Motor neuron (in vitro differentiated cells): Measurements from ENCODE around the gene FLOT1. TPM values are rescaled to one million over a fixed set of nuclear protein-coding genes. Genes with fewer than 3 reads are reported as not detected.

ENCODE experiments used
- ATAC-seq, 8 experiments: fragments of 200-7000 bp; cut with Tn5 transposase; replicated peaks in 6 of 8; 2 replicates each; pipeline ENCODE4 v1.8.0; 2021; ENCODE audit warnings: mild to moderate bottlenecking in 8 of 8, moderate library complexity in 8 of 8
- H3K27ac ChIP-seq, 2 donors: fragments of 250-450 bp; sonication (Bioruptor Pico); 2 replicates each; pipeline ENCODE4 v1.9.0; 2021; ENCODE audit warnings: antibody characterized with exemption in 2 of 2, mild to moderate bottlenecking in 2 of 2, moderate library complexity in 1 of 2
- H3K4me1 ChIP-seq, 2 donors: fragments of 250-450 bp; sonication (Bioruptor Pico); replicated peaks in 1 of 2; 2 replicates each; pipeline ENCODE4 v1.6.1; 2021; ENCODE audit warnings: antibody characterized with exemption in 2 of 2, mild to moderate bottlenecking in 2 of 2, moderate library complexity in 1 of 2
- H3K4me3 ChIP-seq, 5 donors: fragments of 250-450 bp; sonication (Bioruptor Pico); 2 replicates each; pipeline ENCODE4 v1.9.0; 2021; ENCODE audit warnings: antibody characterized with exemption in 5 of 5, mild to moderate bottlenecking in 5 of 5, moderate library complexity in 4 of 5
- WGBS, 10 experiments: fragments of 450-650 bp; shearing (Covaris generic); methylation state at CpG; one replicate each; pipeline ENCODE4 v1.0.0; 2022; 5-methylcytosine and 5-hydroxymethylcytosine counted together
- in situ Hi-C, 9 experiments: fragments of 400-800 bp; cut with MboI; loops; one replicate each; pipeline ENCODE4 v1.15.0; 2021; ENCODE audit warnings: low sequenced_read_pairs in 9 of 9, low pct_unique_long_range_greater_than_20kb in 2 of 9; ENCODE audit not compliant: unreplicated experiment in 9 of 9
- total RNA-seq, 8 experiments: library from RNA; unstranded; fragments of 300-600 nt; gene quantifications; 2 replicates each; pipeline versions ENCODE4 v1.2.3 to v1.2.4, GENCODE V29; 2022

The FLOT1 gene
- total RNA-seq, 8 experiments from 2014 or later, result 56.8 to 122 (median 75.9) TPM

DNA sequence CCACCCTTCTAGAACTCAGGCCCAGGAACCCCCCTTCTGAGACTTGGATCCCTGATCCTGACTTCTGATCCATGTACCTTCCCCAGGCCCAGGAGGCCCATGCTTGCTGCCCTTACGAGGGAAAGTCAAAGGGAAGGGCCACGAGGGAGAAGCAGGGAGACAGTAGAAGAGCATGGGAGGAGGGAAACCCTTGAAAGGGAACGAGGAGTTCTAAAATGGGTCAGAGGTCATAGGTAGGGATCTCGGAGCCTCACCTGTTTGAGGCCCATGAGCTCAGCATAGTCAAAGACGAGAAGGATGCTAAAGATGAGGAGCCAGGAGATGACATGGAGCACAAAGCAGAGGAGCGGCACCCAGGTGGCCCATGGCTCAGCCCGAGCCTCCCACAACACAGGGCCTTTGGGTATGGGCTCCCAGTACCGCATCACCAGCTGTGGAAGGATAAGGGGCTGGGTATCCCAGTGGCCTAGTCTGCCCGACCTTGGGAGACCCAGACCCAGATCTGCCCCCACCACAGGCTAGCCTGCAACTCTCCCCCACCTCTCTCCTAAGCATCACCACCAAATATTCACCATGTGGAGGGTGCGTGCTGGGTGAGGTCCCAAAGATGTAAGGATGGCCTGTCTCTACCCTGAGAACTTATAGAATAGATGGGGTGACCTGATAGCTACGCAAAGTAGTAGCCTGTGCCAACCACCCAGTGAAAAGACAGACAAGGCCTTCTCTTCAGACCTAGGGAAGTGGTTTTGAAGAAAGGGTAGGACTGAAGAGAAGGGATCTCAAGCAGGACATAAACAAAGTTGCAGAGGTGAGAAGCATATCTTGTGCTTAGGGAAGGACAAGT, 53.2 kb downstream of the FLOT1 start:
- H3K4me1 ChIP-seq, result peaks cover 41 to 45% of the 10 kb centered on the region in 2 donors
- H3K27ac ChIP-seq, result no peak overlapping the region
- in situ Hi-C loops, result no loop called here
- no peak for ATAC-seq
- 80 to 100% (median 91%) methylated on average over 1 to 7 of the region's 11 CpGs; no CpG with 5 or more reads in 2 of the 10 experiments for WGBS, 10 experiments
- H3K4me3 ChIP-seq, result no peak overlapping the region

DNA sequence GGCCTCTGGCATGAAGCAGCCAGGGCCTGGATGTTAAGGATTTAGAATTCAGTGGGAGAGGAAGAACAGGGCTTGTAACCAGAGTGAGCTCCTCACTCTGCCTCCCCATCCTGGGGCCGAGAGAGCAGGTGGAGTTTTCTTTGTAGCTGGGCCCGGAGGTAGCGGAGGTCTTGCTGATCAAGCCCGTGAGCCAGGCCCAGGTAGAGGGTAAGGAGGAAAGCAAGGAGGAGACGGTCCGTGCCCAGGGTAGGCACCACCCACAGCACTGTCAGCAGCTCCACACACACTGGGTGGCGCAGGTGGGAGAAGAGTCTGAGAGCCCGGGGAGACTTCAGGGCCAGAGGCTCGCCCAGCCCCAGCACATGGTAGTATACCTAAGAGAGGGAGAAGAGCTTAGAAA, 53.9 kb downstream of the FLOT1 start:
- H3K4me3 ChIP-seq, result peak overlapping the region in 3 of 5 donors; percentile 72 to 95 (median 77)
- in situ Hi-C loops, result no loop called here
- ATAC-seq, result no peak
- 27 to 100% (median 100%) methylated on average over 1 to 3 of the region's 9 CpGs; no CpG with 5 or more reads in 5 of the 10 experiments for WGBS, 10 experiments
- H3K27ac ChIP-seq, result no peak overlapping the region
- H3K4me1 ChIP-seq, result peaks cover 47 to 48% of the 10 kb centered on the region in 2 donors

DNA sequence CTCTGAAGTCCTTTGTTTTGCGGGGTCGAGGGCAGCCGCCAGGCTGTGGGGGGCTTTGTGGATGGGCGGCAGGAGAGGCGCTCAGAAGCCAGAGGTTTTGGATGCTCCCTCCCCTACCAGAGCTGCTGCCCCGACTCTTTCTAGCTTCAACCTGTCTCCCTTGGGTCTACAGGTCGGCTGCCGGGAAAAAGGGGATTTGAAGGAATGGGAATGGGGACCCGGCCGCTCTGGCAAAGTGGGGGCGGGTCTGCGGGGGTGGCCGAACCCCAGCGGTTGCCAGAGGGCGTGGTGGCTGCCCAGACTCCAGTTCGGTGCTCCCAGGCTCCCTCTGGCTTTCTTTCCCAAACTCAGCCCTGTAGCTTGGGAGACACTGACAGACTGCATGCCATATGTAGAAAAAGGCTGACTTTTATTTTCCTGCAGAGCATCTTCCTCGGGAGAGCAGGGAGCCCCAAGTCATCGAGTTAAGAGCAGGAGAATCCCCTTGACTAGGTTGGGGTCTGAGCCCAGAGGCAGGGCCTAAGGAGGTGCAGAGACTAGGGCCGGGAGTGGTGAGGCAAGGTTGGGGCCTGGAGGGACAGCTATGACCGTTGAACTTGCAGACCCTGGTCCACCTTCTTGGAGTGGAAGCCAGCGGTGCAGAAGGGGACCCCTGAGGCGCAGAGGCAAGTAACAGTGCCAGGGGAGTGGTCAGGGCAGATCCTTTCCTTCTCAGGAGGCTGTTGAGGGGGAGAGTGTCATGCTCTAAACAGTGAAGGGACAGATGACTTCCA, 54.6 kb downstream of the FLOT1 start:
- in situ Hi-C loops, result no loop called here
- WGBS, 10 experiments, result 0 to 80% (median 36%) methylated on average over 1 to 4 of the region's 22 CpGs; no CpG with 5 or more reads in 4 of the 10 experiments
- peaks cover 52 to 55% of the 10 kb centered on the region in 2 donors for H3K4me1 ChIP-seq
- peak overlapping the region; percentile 72 to 95 (median 78) for H3K4me3 ChIP-seq
- H3K27ac ChIP-seq, result peak overlapping the region; percentile 88 to 94
- ATAC-seq, result peak in 6 of 8 experiments; percentile 1 to 5 (median 2)

DNA sequence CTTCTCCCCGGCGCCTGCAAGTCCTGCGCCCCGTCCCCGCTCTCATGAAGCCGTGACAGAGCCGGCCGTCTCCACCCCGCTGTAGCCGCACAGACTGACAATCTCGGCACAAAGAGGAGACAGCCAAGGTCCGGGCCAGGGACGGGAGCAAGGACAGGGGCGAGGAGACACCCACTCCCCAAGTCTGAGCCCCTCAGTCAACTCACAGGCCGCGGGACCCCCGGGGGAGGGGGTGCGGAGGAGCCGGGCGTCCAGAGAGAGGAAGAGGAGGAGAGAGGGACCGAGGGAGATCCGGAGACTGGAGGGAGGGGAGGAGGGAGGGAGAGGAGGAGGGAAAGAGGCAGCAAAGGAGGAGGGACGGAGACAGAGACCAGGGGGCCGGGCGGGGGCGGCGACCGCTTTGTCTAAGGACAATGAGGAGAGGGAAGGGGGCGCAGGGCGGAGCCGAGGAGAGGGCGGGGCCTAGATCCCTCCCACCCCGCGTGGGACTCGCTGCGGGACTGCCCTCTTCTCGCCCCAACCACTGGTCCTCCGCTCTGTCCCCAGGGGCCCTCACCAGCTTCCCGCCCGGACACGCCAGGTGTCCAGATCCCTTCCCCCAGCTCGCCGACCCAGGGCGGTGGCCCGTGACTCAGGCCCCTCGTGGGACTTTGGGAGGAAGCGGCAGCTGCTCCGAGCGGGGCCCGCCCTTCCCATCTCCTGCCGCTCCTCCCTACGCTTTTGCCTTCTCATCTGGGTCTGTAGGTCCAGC, 55.4 kb downstream of the FLOT1 start:
- ATAC-seq, result peak; percentile 52 to 77 (median 70)
- Histone ChIP-seq H3K27ac (peak overlapping the region; percentile 88 to 94), H3K4me1 (peaks cover 60 to 63% of the 10 kb centered on the region in 2 donors), H3K4me3 (peak overlapping the region; percentile 72 to 95 (median 78))
- 0 to 20% methylated on average over 1 to 2 of the region's 52 CpGs; no CpG with 5 or more reads in 8 of the 10 experiments for WGBS, 10 experiments
- in situ Hi-C loops, result no loop called here

DNA sequence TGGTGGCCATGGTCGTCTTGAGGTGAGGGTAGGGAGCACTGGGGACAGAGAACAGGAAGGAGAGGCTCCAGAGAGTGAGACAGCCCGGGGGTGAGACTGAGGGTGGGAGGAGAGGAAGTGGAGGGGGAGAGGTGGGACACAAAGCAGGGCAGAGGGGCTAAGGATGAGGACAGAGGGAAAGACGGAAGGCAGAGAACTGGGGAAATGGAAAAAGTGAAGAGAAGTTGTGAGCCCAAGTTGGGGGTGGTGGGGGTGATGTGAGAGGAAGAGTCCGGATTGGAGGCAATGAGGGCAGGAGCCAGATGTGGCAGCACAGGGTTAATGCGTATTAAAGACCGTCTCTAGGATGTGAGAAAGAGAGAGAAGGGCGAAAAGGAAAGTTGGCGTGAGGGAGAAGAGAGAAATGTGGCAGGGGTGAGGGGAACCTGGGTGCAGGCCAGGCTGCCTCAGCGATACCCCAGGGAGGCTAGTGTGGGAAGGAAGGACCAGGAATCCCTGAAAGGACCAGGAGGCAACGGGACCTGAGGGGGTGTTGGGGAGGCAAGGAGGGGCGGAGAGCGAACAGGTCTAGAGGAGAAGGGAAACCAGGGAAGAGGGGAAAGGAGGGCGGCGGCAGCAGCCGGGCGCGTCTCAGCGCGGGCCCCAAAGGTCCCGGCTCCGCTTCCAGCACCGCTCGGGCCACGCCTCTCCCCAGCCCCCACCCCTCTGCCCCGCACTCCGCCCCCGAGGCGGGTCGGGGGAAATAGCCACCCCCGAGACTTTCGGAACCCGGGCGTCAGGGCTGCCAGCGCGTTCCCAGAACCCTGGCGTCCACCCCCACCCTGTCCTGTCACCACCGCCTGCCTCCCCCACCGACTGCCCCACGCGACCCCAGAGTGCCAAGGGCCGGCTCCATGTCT, 56.2 kb downstream of the FLOT1 start, which contains the start of gene PPP1R18:
TSS of gene PPP1R18 (minus strand) at position 637 of the 899 bp plus-strand sequence. CDS start at position 10, 627 bp downstream.
- in situ Hi-C loops, result no loop called here
- peak; percentile 3 to 23 (median 12) for ATAC-seq
- peaks cover 64 to 65% of the 10 kb centered on the region in 2 donors for H3K4me1 ChIP-seq
- WGBS, 10 experiments, result 0 to 35% (median 0%) methylated on average over 1 to 8 of the region's 41 CpGs; no CpG with 5 or more reads in 4 of the 10 experiments
- H3K4me3 ChIP-seq, result peak within 1 kb of the TSS; percentile 72 to 95 (median 78)
- peak within 1 kb of the TSS; percentile 88 to 94 for H3K27ac ChIP-seq

DNA sequence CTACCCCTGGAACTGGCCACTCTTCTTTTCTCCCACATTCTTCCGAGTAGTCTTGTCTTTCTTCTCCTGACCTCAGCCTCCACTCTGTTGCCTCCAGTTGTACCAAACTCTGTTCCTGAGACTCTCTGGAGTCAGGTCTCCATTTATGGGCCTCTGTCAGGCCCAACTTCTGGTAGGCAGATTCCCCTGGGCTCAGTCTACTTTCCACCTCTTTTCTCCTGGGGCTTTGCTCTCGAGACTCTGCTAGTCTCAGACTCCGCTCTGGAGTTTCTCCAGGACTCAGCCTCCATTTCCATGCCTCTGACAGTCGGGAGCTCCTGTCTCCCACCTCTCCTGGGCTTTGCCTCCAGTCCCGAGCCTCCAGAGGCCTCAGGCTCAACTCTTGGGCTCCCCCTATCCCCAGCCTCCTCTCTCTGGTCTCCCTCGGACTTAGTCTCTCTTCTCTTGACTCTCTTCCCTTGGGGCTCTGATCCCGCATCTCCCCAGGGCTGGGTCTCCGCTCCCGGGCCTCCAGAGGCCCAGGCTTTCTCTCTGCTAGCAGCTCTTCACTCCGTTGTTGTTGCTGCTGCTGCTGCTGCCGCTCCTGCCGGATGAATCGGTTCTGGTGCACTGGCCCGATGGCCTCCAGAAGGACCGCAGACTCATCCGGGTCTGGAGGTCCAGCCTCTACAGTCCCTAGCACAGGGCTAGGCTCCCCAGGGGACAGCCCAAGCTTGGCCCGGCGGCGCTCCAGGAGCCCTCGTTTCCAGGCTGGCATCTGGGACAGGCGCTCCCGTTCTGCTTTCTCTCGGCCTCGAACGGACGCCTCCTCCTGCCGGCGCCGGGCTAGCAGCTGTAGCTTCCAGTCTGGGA, 57.1 kb downstream of the FLOT1 start:
- 8 to 80% (median 44%) methylated on average over 2 to 16 of the region's 29 CpGs; no CpG with 5 or more reads in 4 of the 10 experiments for WGBS, 10 experiments
- no peak overlapping the region for H3K27ac ChIP-seq
- in situ Hi-C loops, result no loop called here
- H3K4me3 ChIP-seq, result peak overlapping the region; percentile 72 to 95 (median 78)
- H3K4me1 ChIP-seq, result peaks cover 65% of the 10 kb centered on the region in 2 donors
- ATAC-seq, result no peak

DNA sequence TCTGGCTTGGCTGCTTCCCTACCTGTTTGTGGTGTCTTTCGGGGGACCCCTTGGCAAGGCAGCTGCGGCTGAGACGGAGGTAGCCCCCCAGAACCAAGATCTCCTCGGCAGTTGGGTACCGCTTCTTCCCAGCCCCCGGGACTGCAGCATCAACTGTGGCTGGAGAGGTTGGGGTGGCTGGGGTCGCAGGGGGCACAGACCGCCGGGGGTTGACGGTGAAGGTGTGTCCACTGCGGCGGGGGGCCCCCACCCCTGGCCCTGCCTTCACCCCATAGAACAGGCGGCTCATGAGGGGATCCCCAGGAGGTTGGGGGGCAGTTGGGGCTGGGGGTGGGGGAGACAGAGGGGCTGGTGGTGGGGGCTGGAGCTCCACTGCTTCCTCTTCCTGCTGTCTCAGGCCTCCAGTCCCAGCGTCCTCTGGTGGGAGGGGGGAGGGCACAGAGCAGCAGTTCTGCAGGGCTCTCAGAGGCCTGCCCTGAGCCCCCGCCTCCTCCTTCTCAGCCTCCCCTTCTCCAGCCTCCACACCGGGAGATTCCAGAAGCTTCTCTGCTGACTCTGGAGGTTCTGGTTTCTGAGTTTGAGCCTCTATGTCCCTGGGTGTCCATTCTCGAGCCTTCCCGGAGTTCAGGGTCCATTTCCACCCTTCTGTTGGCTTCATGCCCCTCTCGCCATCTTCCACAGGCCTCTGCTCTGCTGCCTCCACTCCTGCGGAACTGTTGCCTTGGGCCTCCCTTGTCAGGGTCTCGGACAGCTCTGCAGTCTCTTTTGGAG, 57.9 kb downstream of the FLOT1 start:
- no peak for ATAC-seq
- in situ Hi-C loops, result no loop called here
- 0 to 100% (median 54%) methylated on average over 1 to 4 of the region's 21 CpGs; no CpG with 5 or more reads in 3 of the 10 experiments for WGBS, 10 experiments
- Histone ChIP-seq H3K4me1 (peaks cover 62 to 69% of the 10 kb centered on the region in 2 donors), H3K27ac (peak overlapping the region in 1 of 2 donors; percentile 49), H3K4me3 (peak overlapping the region; percentile 21 to 95 (median 77))

DNA sequence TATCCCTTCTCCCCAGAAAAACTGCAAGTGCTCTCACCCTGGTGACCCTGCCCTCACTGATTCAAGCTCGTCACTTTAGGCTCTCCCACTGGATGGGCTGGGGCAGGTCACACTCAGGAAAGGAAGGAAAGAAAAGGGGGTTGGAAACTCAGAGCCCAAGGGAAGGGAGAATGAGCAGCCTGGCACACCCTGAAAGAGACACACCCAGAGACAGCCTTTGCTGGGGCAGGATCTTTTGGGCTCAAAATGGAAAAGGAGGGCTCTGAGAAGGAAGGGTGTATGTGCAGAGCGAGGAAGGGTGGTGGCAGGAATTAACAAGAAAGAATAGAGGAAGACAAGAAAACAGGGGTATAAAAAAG, 58.5 kb downstream of the FLOT1 start:
- H3K27ac ChIP-seq, result peak overlapping the region in 1 of 2 donors; percentile 49
- H3K4me3 ChIP-seq, result peak overlapping the region; percentile 21 to 95 (median 77)
- in situ Hi-C loops, result no loop called here
- no peak for ATAC-seq
- H3K4me1 ChIP-seq, result peaks cover 65 to 67% of the 10 kb centered on the region in 2 donors
- WGBS, 10 experiments, result 0 to 78% (median 0%) methylated on average over 1 of the region's 2 CpGs; no CpG with 5 or more reads in 4 of the 10 experiments

DNA sequence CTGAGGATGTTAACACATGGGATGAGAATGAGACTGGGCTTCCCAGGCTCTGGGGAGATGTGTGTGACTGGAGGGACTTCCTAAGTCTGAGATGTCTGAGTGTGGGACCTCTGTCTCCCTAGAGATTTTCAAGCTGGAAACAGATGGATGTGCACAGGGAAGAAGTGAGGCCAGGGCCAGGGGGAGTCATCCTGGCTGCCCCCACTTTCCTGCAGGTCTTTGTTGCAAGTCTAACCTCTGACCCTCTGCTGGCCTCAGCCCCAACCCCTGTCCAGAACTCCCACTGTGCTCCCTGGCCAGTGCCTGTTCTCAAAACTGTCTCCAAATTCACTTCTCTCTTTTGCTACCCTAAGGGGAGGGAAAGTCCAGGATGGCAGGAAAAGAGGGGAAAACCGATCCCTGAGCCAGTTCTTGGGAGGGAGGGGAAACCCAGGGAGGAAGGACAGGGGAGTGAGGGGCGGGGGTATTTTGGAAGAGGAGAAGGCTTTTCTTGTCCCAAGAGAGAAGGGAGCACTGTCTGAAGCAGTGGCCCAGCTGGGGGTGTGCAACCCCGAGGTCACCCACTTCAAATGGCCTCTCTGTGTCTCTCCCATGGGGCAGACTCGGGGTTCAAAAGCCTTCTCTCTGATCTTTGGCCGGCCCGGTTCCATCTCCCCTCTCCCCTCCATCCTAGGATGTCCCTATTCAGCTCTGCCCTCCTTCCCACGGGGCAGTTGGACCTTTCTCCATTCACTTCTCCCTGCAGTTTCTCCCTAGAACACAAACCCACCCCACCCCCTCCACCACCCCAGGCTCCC, 59.1 kb downstream of the FLOT1 start:
- Histone ChIP-seq H3K27ac (peak overlapping the region; percentile 51 to 66), H3K4me3 (peak overlapping the region; percentile 21 to 95 (median 77)), H3K4me1 (peaks cover 62 to 65% of the 10 kb centered on the region in 2 donors)
- no CpG with 5 or more reads among the region's 7 CpGs for WGBS, 10 experiments
- no peak for ATAC-seq
- in situ Hi-C loops, result no loop called here
